HG03469 (cell line): ENCODE data around the gene TM2D1.
"Not testable (repeated sequence)": the region's sequence is repeated elsewhere in the genome, so short reads cannot be mapped to it uniquely, and the experiment has no call there.

Experiments
- ATAC-seq: cut with Tn5 transposase; IDR thresholded peaks from one replicate; pipeline ENCODE4 v1.9.1; 2021; ENCODE audit warnings: mild to moderate bottlenecking, moderate library complexity, moderate number of reproducible peaks; ENCODE audit not compliant: unreplicated experiment

The TM2D1 gene

GRCh38 chr1:61724813-61725694 is at the start of gene TM2D1:
Gene TM2D1 (minus strand): TSS chr1:61725141. CDS start chr1:61725120, 21 bp downstream.
- ATAC-seq = peak; percentile 99

- ATAC-seq = no peak
These were observed 45.2 kb upstream of the TM2D1 start for GRCh38 chr1:61770131-61770530.

- ATAC-seq = no peak
These were observed 33.0 kb upstream of the TM2D1 start for GRCh38 chr1:61757950-61758349.

DNA sequence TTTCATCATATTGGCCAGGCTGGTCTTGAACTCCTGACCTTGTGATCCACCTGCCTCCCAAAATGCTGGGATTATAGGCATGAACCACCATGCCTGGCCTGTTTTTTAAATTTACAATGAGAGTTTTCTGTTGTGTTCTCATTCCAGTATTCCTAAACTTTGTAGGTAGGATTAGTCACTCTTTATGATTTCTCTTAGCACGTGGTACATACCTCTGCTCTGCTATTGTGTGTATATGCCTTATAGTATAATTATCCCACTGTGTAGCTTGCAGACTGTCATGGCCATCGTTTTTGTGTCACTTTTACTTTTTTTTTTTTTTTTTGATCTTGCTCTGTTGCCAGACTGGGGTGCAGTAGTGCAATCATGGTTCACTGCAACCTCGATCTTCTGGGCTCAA is 31.8 kb upstream of the TM2D1 start:
- no peak for ATAC-seq

DNA sequence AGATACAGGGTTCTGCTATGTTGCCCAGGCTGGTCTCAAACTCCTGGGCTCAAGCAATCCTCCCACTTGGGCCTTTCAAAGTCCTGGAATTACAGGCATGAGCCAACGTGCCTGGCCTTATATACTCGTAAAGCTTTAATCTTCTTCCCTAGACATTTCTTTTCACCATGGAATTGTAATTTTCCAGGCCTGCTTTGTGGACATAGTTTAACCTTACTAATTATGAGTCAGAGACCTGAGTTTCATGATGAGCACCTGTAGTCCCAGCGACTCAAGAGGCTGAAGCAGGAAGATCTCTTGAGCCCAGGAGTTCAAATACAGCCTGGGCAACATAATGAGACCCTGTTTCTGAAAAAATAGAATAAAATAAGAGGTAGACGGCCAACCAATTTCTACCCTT is 29.6 kb upstream of the TM2D1 start:
- ATAC-seq = no peak

DNA sequence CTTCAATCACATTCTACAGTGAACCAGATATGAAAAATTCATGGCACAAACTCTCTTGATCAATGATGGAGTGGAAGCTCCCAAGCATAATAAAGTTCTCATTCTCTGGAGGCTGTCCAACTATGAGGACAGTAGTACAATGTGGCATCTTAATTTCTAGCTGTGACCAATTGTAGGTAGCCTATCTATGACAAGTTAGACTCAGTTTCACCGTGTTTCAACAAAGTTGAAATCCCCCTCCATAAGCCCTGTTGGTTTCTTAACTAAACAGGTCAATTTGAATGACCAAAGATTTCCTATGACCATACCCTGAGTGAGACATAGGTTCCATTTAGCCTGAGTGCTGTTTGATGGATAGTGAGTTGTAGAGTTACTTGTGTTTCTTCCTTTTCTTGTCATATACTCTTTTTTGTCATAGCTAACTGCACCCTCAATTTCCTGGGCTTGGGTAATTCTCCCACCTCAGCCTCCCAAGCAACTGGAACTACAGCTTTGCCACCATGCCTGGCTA is 29.1 kb upstream of the TM2D1 start:
- no peak for ATAC-seq

DNA sequence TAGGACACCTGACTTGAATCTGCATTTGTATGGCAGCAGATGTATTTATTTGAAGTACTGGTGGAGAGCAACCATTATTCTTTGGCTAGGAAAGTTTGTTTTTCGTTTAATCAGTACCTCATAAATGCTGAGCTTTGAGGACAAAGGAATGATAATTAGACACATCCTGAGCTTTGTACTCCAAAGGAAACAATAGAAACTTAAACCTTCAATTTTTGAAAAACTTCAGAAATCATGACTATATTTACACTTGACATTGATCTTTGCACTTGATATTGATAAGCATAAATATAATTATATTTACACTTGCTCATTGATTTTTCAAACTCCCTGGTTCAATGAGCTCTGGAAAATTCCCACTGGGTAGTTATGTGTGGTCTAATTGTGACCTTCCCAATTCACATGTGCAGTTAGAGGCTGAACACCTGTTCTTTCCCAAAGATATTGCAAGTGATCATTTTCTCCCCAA is 28.0 kb upstream of the TM2D1 start:
- no peak for ATAC-seq

DNA sequence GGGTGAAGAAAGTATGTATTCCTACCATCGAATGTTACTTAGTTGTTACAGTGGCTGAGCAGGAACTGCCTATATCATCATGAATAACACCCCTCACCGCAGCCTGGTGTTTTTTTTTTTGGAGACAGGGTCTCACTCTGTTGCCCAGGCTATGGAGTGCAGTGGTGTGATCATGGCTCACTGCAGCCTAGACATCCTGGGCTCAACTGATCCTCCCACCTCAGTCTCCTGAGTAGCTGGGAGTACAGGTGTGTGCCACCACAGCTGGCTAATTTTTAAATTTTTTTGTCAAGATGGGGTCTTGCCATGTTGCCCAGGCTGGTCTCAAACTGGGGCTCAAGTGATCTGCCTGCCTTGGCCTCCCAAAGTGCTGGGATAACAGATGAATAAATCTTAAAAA is 24.6 kb upstream of the TM2D1 start:
- ATAC-seq = no peak

DNA sequence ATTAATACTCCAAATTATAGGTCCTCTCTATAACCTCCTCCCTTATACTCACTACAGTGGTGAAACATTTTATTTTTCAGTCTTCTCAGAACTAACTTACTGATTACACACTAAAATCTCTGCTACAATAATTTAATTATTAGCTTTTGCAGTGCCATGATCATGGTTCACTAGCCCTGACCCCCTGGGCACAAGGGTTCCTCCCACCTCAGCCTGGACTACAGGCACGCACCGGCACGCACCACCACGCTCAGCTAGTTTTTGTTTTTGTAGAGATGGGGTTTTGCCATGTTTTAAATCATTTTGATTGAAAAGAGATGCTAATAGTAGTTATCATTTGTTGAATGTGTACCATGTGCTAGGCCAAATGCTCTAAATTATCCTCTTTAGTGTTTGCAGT is 23.6 kb upstream of the TM2D1 start:
- ATAC-seq = no peak

- no peak for ATAC-seq
These were observed 21.9 kb upstream of the TM2D1 start for GRCh38 chr1:61746813-61747212.

DNA sequence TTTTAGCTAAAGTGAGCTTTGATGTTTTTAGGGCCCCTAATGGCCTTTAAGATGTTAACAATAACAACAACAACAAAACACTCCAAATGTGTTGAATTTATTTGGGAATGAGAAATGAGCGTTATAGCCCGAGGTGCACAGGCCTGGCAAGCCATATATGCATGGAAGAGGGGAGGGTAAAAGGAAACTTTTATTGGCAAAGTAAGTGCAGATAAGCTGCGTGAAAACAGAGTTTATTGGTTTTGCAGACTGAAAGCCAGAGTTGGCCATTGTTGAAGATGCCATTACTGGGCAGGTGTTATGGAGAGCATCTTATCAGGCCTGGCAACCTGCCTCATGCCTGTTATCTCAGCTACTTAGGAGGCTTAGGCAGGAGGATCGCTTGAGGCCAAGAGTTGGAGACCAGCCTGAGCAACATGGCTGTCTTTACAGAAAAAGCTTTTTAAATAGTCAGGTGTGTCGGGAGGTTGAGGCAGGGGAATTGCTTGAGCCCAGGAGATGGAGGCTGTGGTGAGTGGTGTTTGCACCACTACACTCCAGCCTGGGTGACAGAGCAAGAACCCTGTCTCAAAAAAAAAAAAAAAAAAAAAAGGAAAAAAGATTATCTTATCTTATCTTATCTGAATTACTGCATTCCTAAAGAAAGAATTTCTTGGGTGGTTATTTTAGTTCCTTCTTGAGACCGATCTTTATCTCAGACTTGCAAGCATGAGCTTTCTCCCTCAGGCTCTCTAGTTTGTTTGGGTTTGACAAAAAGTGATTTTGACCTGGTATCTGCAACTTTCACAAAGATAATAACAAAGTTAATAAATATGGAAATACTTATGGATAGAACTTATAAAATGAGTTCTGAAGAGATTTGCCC is 19.0 kb upstream of the TM2D1 start:
- ATAC-seq = no peak

GRCh38 chr1:61743431-61743705 is 18.4 kb upstream of the TM2D1 start:
- no peak for ATAC-seq

GRCh38 chr1:61742620-61743430 is 17.9 kb upstream of the TM2D1 start:
- peak; percentile 30 for ATAC-seq

- ATAC-seq = peak; percentile 67
These were observed 17.0 kb upstream of the TM2D1 start, which contains the start of gene PATJ for GRCh38 chr1:61741711-61742619. Gene PATJ (plus strand): TSS chr1:61742480. CDS start chr1:61762893, 20,413 bp downstream.

DNA sequence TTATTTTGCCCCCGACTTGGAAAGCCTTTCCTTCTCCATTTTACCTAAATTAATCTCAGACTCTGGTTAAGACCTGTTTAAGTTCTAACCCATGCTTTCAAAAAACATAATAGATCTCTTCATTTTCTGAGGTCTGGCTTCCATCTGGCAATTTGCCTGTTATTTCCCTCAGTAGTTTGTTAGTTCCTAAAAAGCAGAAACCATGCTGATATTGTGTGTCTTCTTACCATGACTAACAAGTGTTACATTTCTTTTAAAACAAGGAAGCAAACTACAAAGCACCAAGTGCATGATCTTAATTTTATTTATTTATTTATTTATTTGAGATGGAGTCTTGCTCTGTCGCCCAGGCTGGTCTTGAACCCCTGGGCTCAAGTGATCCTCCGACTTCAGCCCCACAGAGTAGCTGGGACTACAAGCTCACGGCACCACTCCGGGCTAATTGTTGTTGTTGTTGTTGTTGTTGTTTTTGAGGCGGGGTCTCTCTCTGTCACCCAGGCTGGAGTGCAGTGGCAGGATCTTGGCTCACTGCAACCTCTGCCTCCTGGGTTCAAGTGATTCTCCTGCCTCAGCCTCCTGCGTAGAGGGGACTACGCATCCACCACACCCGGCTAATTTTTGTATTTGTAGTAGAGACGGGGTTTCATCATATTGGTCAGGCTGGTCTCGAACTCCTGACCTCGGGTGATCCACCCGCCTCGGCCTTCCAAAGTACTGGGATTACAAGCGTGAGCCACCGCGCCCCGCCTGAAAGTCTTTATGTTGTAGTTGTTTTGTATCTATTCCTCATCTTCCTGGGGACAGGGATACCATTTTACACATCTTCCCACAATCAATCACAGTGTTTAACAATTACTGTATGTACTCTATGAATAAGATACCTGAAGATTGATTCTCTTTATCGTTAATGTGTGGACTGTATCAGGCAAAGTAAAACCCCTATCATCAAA is 16.1 kb upstream of the TM2D1 start:
- ATAC-seq = no peak

GRCh38 chr1:61732726-61733125 is 7.8 kb upstream of the TM2D1 start:
- ATAC-seq = no peak

DNA sequence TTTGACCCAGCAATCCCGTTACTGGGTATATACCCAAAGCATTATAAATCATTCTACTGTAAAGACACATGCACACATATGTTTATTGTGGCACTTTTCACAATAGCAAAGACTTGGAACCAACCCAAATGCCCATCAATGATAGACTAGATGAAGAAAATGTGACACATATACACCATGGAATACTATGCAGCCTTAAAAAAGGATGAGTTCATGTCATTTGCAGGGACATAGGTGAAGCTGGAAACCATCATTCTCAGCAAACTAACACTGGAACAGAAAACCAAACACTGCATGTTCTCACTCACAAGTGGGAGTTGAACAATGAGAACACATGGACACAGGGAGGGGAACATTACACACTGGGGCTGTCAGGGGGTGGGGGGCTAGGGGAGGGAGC is 5.7 kb upstream of the TM2D1 start:
- ATAC-seq = not testable (repeated sequence)

DNA sequence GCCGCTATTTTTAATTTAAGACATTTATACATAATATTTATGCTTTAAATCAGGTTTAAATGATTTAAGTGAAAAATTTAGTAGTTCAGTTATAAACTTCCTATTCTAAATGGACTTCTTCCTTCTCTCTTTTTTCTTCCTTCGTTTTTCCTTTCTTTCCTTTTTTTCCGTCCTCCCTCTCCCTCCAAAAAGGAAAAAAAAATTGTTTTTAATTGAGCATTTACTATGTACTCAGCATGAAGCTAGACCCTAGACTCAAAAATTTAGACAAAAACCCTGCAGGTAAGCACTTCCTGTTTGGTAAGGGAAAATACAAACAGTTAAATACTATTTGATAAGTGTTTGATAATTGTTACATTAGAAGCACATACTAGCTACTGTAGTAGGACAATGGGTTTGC is 2.6 kb upstream of the TM2D1 start:
- ATAC-seq = no peak

DNA sequence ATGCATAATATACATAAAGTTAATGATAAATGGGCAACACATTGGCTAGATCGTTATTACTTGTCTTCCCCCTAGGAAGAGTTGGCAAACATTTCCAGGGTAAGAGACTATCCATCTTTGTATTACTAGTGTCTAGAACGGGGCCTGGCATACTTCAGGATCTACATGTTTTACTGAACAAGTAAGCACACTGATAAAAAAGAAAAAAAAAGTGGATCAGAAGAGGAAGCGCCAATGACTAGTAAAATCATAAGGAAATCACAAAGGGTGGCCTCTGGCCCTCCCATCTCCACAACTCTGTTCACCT is 482 bp downstream of the TM2D1 start:
- ATAC-seq = no peak
